ENCODE results near the gene SGSH.

- TF ChIP-seq CTCF (IDR thresholded peaks at IDR 0.05; ENCODE audit: insufficient read depth, low read length, poor library complexity, severe bottlenecking) (no peak), EZH2phosphoT487 (conservative IDR thresholded peaks at IDR 0.05; ENCODE audit: low read length) (no peak)
Measured at GRCh38 chr17:80196652-80197051, 23.5 kb downstream of the SGSH start.
